ACC112 (cell line): ENCODE measurements around the gene CELA3B.
"Not testable (repeated sequence)": the region's sequence is repeated elsewhere in the genome, so short reads cannot be mapped to it uniquely, and the experiment has no call there.

Source experiments
- H2AFZ ChIP-seq: fragments of 200-600 bp; sonication (generic); one replicate; pipeline ENCODE4 v1.6.0; 2017; ENCODE audit warnings: antibody characterized with exemption, low read length; ENCODE audit not compliant: unreplicated experiment
- H3K27ac ChIP-seq: fragments of 200-600 bp; sonication (generic); 2 replicates; pipeline ENCODE4 v1.5.1; 2014; ENCODE audit warnings: low read depth, mild to moderate bottlenecking, antibody characterized with exemption, low read length, moderate library complexity
- H3K27me3 ChIP-seq: fragments of 200-600 bp; sonication (generic); 2 replicates; pipeline ENCODE4 v1.6.1; 2014; ENCODE audit warnings: mild to moderate bottlenecking, antibody characterized with exemption, low read length, moderate library complexity, mixed read lengths; ENCODE audit not compliant: insufficient read depth
- H3K36me3 ChIP-seq: fragments of 200-600 bp; sonication (generic); 2 replicates; pipeline ENCODE4 v1.6.1; 2016; ENCODE audit warnings: mild to moderate bottlenecking, antibody characterized with exemption, low read length, moderate library complexity, mixed read lengths; ENCODE audit not compliant: insufficient read depth
- H3K4me1 ChIP-seq: fragments of 200-600 bp; sonication (generic); one replicate; pipeline ENCODE4 v1.6.1; 2016; ENCODE audit warnings: low read length, mixed read lengths; ENCODE audit not compliant: insufficient read depth, unreplicated experiment, control insufficient read depth
- H3K4me3 ChIP-seq: fragments of 200-600 bp; sonication (generic); 2 replicates; pipeline ENCODE4 v1.5.1; 2014; ENCODE audit warnings: mild to moderate bottlenecking, low read depth, low read length
- H3K79me2 ChIP-seq: fragments of 200-600 bp; sonication (generic); one replicate; pipeline ENCODE4 v1.6.0; 2016; ENCODE audit warnings: low read length; ENCODE audit not compliant: control insufficient read depth, unreplicated experiment, insufficient read depth

CELA3B gene

DNA sequence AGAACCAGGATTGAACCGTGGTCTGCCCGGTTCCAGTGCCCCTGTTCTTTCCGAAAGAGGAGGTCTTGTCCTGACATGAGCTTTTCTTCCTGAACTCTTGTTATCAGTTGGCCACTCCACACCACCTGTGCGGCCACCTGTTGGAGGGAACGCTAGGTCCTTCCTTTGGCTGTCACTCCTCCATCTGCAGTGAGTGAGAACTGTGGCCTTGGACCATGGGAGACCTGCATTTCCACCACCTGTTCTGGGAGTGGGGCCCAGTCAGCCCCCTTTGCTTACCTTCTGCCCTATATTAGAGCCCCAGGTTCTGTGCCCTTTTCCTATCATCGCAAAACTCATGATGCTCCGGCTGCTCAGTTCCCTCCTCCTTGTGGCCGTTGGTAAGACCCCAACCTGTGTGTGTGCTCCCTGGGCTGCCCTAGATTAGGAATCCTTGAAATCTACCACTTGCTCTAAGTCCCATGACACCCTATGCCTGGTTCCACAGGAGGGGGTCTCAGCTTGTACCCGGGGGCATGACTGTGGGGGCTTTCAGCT lies at the start of gene CELA3B:
Gene CELA3B, plus strand, starts transcription at position 320 of the 537 bp plus-strand sequence. Its CDS starts 18 bp downstream, at position 338.
- not testable (repeated sequence) for H3K4me1 ChIP-seq, H2AFZ ChIP-seq, H3K36me3 ChIP-seq, H3K4me3 ChIP-seq, H3K27me3 ChIP-seq, H3K79me2 ChIP-seq, H3K27ac ChIP-seq

DNA sequence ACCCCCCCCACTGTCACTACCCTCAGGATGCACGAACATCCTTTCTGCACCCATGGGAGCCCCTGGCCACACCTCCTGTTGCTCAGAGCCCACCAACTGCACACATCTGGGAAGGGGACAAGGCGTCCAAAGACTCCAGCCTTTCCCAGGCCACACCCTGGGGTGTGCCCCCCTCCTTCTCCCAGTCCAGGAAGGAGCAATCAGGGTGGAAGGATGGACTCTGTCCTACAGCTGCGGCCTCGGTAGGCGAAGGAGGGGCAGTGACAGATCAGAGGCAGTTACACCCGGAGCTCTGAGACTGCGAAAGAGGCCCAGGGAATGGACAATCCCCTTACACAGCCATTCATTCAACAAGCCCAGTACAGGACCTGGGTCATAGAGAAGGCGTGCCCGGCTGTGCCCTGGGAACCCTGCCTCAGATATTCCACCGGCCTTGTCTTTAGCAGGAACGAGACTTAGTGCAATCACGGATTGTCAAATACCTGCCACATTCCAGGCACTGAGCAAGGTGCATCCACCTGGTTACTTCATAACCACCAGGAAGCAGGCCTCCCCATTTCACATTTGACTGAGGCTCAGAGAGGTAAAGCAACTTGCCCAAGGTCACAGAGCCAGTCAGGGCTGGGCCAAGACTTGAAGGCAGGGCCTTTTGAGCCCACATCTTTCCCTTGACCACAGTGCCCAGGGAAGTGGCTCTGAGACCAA lies 49.1 kb upstream of the CELA3B start:
- Histone ChIP-seq H3K4me1 (peaks cover 75% of the 10 kb centered on the region), H3K4me3 (no peak overlapping the region), H3K36me3 (peaks cover 4% of the 10 kb centered on the region; the same call in 1 of the 2 replicates), H3K27me3 (no peaks in the 10 kb centered on the region), H2AFZ (no peak overlapping the region), H3K27ac (peak overlapping the region; percentile 90), H3K79me2 (peaks cover 76% of the 10 kb centered on the region)

DNA sequence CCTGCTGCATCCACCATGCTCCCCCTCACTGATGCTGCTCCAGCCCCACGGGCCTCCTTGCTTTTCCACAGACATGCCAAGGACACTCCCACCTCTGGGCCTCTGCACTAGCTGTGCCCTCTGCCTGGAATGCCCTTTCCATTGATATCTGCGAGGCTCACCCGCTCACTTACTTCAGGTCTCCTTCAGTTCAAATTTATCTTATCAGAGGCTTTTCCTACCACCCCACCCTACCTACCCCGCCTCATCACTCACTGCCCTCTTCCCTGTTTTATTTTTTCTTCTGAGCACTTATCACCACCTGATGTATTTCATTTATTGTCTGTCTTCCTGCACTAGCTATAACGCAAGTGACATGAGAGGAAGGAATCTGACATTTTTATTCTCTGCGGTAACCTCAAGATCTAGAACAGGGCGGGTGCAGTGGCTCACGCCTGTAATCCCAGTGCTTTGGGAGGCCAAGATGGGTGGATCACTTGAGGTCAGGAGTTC lies 46.7 kb upstream of the CELA3B start:
- Histone ChIP-seq H3K79me2 (peaks cover 79% of the 10 kb centered on the region), H3K27ac (peak overlapping the region; percentile 99), H3K36me3 (peaks cover 4% of the 10 kb centered on the region; the same call in 1 of the 2 replicates), H2AFZ (no peak overlapping the region), H3K4me1 (peaks cover 80% of the 10 kb centered on the region), H3K4me3 (no peak overlapping the region), H3K27me3 (no peaks in the 10 kb centered on the region)

DNA sequence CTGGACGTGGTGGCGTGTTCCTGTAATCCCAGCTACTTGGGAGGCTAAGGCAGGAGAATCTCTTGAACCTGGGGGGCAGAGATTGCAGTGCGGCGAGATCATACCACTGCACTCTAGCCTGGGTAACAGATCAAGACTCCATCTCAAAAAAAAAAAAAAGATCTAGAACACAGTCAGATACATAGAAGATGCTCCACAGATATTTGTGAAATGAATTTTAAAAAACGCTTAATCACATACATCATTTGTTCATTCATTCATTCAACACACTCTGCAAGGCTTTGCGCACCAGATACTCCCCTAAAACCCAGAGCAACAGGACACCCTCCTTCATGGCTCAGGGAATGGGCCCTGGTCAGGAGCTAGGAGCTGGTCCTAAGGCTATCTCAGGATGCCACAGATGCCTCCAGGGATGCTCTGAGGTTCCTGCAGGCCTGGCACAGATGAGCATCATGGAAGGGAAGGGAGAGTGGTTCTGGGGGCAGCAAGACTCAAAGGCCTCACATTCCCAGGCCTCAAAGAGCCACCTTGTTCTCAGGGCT lies 46.1 kb upstream of the CELA3B start:
- Histone ChIP-seq H3K27ac (peak overlapping the region; percentile 99), H3K36me3 (peaks cover 4% of the 10 kb centered on the region; the same call in 1 of the 2 replicates), H3K4me3 (no peak overlapping the region; the same call in 1 of the 2 replicates), H3K4me1 (peaks cover 80% of the 10 kb centered on the region), H3K79me2 (peaks cover 79% of the 10 kb centered on the region), H3K27me3 (no peaks in the 10 kb centered on the region), H2AFZ (no peak overlapping the region)

- Histone ChIP-seq H2AFZ (no peak overlapping the region), H3K4me1 (peaks cover 73% of the 10 kb centered on the region)
Measured at GRCh38 chr1:21931171-21932093, 45.4 kb upstream of the CELA3B start.

GRCh38 chr1:21932127-21932526 lies 44.7 kb upstream of the CELA3B start:
- no peaks in the 10 kb centered on the region for H3K27me3 ChIP-seq
- peak overlapping the region; percentile 99 for H3K27ac ChIP-seq
- H3K36me3 ChIP-seq: peaks cover 4% of the 10 kb centered on the region; the same call in 1 of the 2 replicates
- peaks cover 76% of the 10 kb centered on the region for H3K79me2 ChIP-seq
- peak overlapping the region; percentile 25 for H3K4me3 ChIP-seq
- peaks cover 66% of the 10 kb centered on the region for H3K4me1 ChIP-seq
- H2AFZ ChIP-seq: no peak overlapping the region

More at GRCh38 chr1:21931171-21932093, 45.4 kb upstream of the CELA3B start:
- Histone ChIP-seq H3K27me3 (no peaks in the 10 kb centered on the region), H3K27ac (peak overlapping the region; percentile 99), H3K79me2 (peaks cover 79% of the 10 kb centered on the region), H3K4me3 (peak overlapping the region; percentile 25), H3K36me3 (peaks cover 4% of the 10 kb centered on the region; the same call in 1 of the 2 replicates)

- peaks cover 63% of the 10 kb centered on the region for H3K4me1 ChIP-seq
- H2AFZ ChIP-seq: no peak overlapping the region
- H3K27me3 ChIP-seq: no peaks in the 10 kb centered on the region
- peak overlapping the region; percentile 99 for H3K27ac ChIP-seq
- H3K36me3 ChIP-seq: peaks cover 4% of the 10 kb centered on the region; the same call in 1 of the 2 replicates
- H3K79me2 ChIP-seq: peaks cover 62% of the 10 kb centered on the region
- H3K4me3 ChIP-seq: peak overlapping the region; percentile 29
Measured at GRCh38 chr1:21933397-21934248, 43.2 kb upstream of the CELA3B start.

- Histone ChIP-seq H3K4me3 (peak overlapping the region; percentile 86), H3K4me1 (peaks cover 70% of the 10 kb centered on the region), H3K27me3 (no peaks in the 10 kb centered on the region), H2AFZ (no peak overlapping the region), H3K79me2 (peaks cover 46% of the 10 kb centered on the region), H3K27ac (peak overlapping the region; percentile 99), H3K36me3 (no peaks in the 10 kb centered on the region)
Measured at GRCh38 chr1:21935393-21935804, 41.4 kb upstream of the CELA3B start.

DNA sequence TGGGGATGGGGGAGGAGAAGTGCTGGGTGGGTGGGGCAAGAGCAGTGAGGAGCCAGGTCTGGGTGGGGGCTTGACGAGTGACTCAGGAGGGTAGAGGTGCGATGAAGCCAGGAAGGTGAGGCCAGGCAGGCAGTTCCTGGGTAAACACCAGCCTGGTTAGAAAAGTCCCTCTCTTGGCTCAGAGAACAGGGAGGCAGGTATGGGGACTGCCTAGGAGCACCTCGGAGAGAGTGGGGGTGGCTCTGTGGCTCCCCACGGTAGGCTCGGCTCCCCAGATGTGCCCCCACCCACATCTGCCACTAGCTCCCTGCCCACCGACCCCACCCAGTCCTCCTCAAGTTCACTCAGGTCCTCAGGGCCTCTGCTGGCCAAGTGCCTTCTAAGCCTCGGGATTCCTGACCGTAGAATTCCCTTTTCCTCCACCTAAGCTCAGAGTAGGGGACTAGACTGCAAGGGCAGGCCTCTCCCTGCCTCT lies 40.9 kb upstream of the CELA3B start:
- H3K4me1 ChIP-seq: peaks cover 67% of the 10 kb centered on the region
- H3K36me3 ChIP-seq: no peaks in the 10 kb centered on the region
- H2AFZ ChIP-seq: no peak overlapping the region
- peak overlapping the region; percentile 99 for H3K27ac ChIP-seq
- H3K79me2 ChIP-seq: peaks cover 41% of the 10 kb centered on the region
- no peaks in the 10 kb centered on the region for H3K27me3 ChIP-seq
- peak overlapping the region; percentile 86 for H3K4me3 ChIP-seq
